GM12872 (cell line): ENCODE data around the gene MIER3.

Experiments
- CTCF ChIP-seq: IDR thresholded peaks from 3 replicates; pipeline ENCODE4 v1.5.1; 2011; ENCODE audit warnings: low read depth, mild to moderate bottlenecking, low read length, moderate library complexity; ENCODE audit not compliant: insufficient read depth

The MIER3 gene

GRCh38 chr5:56958595-56958994, 6.7 kb upstream of the MIER3 start:
- no peak for TF ChIP-seq CTCF

- no peak for TF ChIP-seq CTCF
Observed at GRCh38 chr5:56954262-56954661, 2.3 kb upstream of the MIER3 start.

- no peak for TF ChIP-seq CTCF
Observed at GRCh38 chr5:56951126-56951945, 587 bp downstream of the MIER3 start.

- TF ChIP-seq CTCF, result no peak
Observed at GRCh38 chr5:56950626-56951125, 1.2 kb downstream of the MIER3 start.

- TF ChIP-seq CTCF, result no peak
Observed at GRCh38 chr5:56947052-56947451, 4.9 kb downstream of the MIER3 start.

GRCh38 chr5:56941981-56942380, 9.9 kb downstream of the MIER3 start:
- TF ChIP-seq CTCF, result no peak

GRCh38 chr5:56938858-56939257, 13.1 kb downstream of the MIER3 start:
- TF ChIP-seq CTCF, result no peak
